ENCODE measurements around the gene MAPKAPK2. TPM values are rescaled to one million over a fixed set of nuclear protein-coding genes. Genes with fewer than 3 reads are reported as not detected.

MAPKAPK2 gene
- total and polyA plus RNA-seq, 2 of the 13 experiments (the other 11 are each of a cell fraction or from before 2014, with no cell fraction given) = 16.6 to 34.0 TPM

GRCh38 chr1:206699626-206700025 is 14.9 kb downstream of the MAPKAPK2 start:
- intact Hi-C loops (cut with micrococcal nuclease; ENCODE audit: unreplicated experiment) = no loop called here
- 1% methylated on average over 3 of the region's 4 CpGs for WGBS (ENCODE audit: low lambda C conversion rate)
- in situ Hi-C loops (cut with HindIII; ENCODE audit: extremely low pct_ligation_motif_present, low pct_unique_long_range_greater_than_20kb) = no loop called here
- ChIA-PET POLR2A (interaction anchor here (0.7 kb wide), 1 partner anchor 64 kb away, joined by 3 read pairs; the partner anchor contains the start of gene DYRK3), CTCF (ENCODE audit: low intra/inter-chr PET ratio, low total read pairs) (no interaction called here)
- Histone ChIP-seq H3K4me2 (ENCODE audit: low read depth, low read length) (peak overlapping the region; percentile 36), H3K4me3 (replicated peaks in 1 of 3; ENCODE audit: insufficient read depth in 1 of 3, low read depth in 2 of 3, low read length in 3 of 3) (peak overlapping the region in 1 of 3 experiments; percentile 18; a peak in 1 of 6 replicates), H3K9me3 (ENCODE audit: low read length) (no peaks in the 10 kb centered on the region), H4K20me1 (ENCODE audit: insufficient read depth, low read length) (peaks cover 7% of the 10 kb centered on the region), H3K4me1 (ENCODE audit: insufficient read depth, low read length) (peaks cover 52% of the 10 kb centered on the region), H3K27me3 (ENCODE audit: control insufficient read depth in 1 of 2, insufficient read depth in 2 of 2, low read length in 2 of 2) (no peaks in the 10 kb centered on the region), H2AFZ (ENCODE audit: low read length) (no peak overlapping the region), H3K79me2 (ENCODE audit: insufficient read depth, low read length) (peaks cover 61% of the 10 kb centered on the region), H3K27ac (ENCODE audit: extremely low read length, insufficient read depth, low read length) (peak overlapping the region; percentile 46), H3K36me3 (replicated peaks in 1 of 2; ENCODE audit: control insufficient read depth in 1 of 2, insufficient read depth in 2 of 2, low read length in 2 of 2) (peaks cover 0 to 13% of the 10 kb centered on the region in 2 experiments; a peak in 3 of 5 replicates), H3K9ac (ENCODE audit: insufficient read depth, low read depth, low read length) (no peak overlapping the region)
- no TSS peak for BruUV-seq (replicated peaks)
- peak; percentile 97 for ATAC-seq
- FAIRE-seq = peak; percentile 94
- DNase-seq (ENCODE audit: low spot score) = peak; percentile 74
- TF ChIP-seq, protein P1, sequence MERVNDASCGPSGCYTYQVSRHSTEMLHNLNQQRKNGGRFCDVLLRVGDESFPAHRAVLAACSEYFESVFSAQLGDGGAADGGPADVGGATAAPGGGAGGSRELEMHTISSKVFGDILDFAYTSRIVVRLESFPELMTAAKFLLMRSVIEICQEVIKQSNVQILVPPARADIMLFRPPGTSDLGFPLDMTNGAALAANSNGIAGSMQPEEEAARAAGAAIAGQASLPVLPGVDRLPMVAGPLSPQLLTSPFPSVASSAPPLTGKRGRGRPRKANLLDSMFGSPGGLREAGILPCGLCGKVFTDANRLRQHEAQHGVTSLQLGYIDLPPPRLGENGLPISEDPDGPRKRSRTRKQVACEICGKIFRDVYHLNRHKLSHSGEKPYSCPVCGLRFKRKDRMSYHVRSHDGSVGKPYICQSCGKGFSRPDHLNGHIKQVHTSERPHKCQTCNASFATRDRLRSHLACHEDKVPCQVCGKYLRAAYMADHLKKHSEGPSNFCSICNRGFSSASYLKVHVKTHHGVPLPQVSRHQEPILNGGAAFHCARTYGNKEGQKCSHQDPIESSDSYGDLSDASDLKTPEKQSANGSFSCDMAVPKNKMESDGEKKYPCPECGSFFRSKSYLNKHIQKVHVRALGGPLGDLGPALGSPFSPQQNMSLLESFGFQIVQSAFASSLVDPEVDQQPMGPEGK (CRISPR knock-in tag; IDR thresholded peaks at IDR 0.05) = peak; percentile 39; the same call in 1 of the 2 replicates
- TF ChIP-seq ZNF530 (CRISPR knock-in tag; IDR thresholded peaks at IDR 0.05; ENCODE audit: low read depth) = no peak
- TF ChIP-seq ZNF614 (CRISPR knock-in tag; IDR thresholded peaks at IDR 0.05; ENCODE audit: borderline replicate concordance) = 0 out of 2 replicates have a peak, but pooled peaks have one; percentile 54
- TF ChIP-seq, protein P2, sequence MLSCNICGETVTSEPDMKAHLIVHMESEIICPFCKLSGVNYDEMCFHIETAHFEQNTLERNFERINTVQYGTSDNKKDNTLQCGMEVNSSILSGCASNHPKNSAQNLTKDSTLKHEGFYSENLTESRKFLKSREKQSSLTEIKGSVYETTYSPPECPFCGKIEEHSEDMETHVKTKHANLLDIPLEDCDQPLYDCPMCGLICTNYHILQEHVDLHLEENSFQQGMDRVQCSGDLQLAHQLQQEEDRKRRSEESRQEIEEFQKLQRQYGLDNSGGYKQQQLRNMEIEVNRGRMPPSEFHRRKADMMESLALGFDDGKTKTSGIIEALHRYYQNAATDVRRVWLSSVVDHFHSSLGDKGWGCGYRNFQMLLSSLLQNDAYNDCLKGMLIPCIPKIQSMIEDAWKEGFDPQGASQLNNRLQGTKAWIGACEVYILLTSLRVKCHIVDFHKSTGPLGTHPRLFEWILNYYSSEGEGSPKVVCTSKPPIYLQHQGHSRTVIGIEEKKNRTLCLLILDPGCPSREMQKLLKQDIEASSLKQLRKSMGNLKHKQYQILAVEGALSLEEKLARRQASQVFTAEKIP (CRISPR knock-in tag; IDR thresholded peaks at IDR 0.05; ENCODE audit: borderline replicate concordance) = no peak
- no peak for TF ChIP-seq ZNF724P (CRISPR knock-in tag; IDR thresholded peaks at IDR 0.05; ENCODE audit: borderline replicate concordance)
- TF ChIP-seq, protein P3, sequence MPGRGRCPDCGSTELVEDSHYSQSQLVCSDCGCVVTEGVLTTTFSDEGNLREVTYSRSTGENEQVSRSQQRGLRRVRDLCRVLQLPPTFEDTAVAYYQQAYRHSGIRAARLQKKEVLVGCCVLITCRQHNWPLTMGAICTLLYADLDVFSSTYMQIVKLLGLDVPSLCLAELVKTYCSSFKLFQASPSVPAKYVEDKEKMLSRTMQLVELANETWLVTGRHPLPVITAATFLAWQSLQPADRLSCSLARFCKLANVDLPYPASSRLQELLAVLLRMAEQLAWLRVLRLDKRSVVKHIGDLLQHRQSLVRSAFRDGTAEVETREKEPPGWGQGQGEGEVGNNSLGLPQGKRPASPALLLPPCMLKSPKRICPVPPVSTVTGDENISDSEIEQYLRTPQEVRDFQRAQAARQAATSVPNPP (CRISPR knock-in tag; IDR thresholded peaks at IDR 0.05) = no peak
- no peak for TF ChIP-seq ZNF224 (CRISPR knock-in tag; IDR thresholded peaks at IDR 0.05)
- TF ChIP-seq ZNF205 (CRISPR knock-in tag; IDR thresholded peaks at IDR 0.05) = 0 out of 2 replicates have a peak, but pooled peaks have one; percentile 28
- TF ChIP-seq, protein P4, sequence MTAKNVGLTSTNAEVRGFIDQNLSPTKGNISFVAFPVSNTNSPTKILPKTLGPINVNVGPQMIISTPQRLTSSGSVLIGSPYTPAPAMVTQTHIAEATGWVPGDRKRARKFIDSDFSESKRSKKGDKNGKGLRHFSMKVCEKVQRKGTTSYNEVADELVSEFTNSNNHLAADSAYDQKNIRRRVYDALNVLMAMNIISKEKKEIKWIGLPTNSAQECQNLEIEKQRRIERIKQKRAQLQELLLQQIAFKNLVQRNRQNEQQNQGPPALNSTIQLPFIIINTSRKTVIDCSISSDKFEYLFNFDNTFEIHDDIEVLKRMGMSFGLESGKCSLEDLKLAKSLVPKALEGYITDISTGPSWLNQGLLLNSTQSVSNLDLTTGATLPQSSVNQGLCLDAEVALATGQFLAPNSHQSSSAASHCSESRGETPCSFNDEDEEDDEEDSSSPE (CRISPR knock-in tag; IDR thresholded peaks at IDR 0.05) = no peak
- TF ChIP-seq HMGA1 (CRISPR knock-in tag; conservative IDR thresholded peaks at IDR 0.05) = no peak
- no peak for TF ChIP-seq FIP1L1 (IDR thresholded peaks at IDR 0.05; ENCODE audit: borderline replicate concordance, insufficient read depth, low read depth, low read length)
- no peak for TF ChIP-seq ZBTB7B (CRISPR knock-in tag; IDR thresholded peaks at IDR 0.05)
- TF ChIP-seq ARID5B (CRISPR knock-in tag; IDR thresholded peaks at IDR 0.05) = peak; percentile 76
- TF ChIP-seq SMAD9 (CRISPR knock-in tag; IDR thresholded peaks at IDR 0.05) = no peak
